ENCODE results near the gene TUBA4A.

DNA sequence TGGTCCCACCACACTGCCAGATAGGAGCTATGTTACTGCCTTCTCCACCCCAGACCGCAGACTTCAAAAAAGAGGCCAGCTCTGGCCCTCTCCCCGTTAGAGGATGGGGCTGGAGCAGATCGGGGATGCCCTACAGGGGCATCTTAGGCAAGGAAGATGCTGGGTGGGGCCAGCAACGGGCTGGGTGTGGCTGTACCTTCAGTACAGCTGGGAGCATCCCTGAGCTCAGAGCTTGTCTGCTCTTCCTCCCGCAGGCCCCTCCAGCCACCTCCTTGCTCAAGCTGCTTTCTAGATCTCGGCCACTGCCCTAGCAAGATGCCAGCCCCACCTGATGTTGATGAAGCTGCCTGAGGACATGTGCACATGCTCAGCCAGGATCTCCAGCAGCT lies 45.6 kb upstream of the TUBA4A start:
- no peak for TF ChIP-seq EZH2phosphoT487 (IDR thresholded peaks at IDR 0.05; ENCODE audit: unreplicated experiment)
- no peak for TF ChIP-seq EZH2 (IDR thresholded peaks at IDR 0.05; ENCODE audit: low read depth, unreplicated experiment)
- no peak for TF ChIP-seq CTCF (conservative IDR thresholded peaks at IDR 0.05; ENCODE audit: low read depth in 2 of 2)
- TF ChIP-seq POLR2AphosphoS5 (IDR thresholded peaks at IDR 0.05; ENCODE audit: low read depth), result no peak
- TF ChIP-seq REST (IDR thresholded peaks at IDR 0.05; ENCODE audit: unreplicated experiment), result no peak
